GM21447 (cell line): ENCODE data around the gene RAB22A.

Experiments used
- ATAC-seq: cut with Tn5 transposase; IDR thresholded peaks from one replicate; pipeline ENCODE4 v1.9.1; 2021; ENCODE audit not compliant: unreplicated experiment

The RAB22A gene

DNA sequence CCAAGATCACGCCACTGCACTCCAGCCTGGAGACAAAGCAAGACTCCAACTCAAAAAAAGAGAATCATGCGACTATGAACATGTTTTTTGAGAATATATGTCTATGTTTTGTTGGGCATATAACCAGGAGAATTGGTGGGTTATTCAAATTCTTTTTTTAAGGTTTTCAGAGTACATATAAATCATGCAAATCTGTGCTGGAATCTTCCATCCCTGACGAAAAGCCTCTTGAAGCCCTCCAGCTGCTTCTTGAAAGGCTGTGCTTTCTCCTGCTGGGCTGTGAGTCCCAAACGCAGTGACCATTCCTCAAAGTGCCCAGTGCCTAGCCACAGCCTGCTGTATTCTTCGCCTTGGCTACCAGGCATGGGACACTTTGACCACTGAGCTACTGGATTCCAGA, 9.2 kb upstream of the RAB22A start:
- no peak for ATAC-seq

DNA sequence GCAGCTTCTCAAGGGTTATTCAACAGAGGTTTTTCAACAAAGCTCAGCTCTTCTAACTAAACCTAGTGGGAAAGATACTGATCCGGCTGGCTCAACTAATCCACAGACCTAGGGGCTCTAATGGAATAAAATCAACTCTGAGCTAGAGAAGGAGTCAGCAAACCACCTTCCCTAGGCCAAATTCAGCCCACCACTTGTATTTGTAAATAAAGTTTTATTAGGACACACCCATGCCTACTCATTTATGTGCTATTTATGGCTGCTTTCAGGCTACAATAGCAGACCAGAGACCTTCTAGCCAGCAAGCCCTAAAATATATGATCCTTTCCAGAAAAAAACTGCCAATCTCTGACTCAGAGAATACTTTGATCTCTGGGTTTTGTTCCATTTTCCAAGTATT, 6.0 kb upstream of the RAB22A start:
- no peak for ATAC-seq

DNA sequence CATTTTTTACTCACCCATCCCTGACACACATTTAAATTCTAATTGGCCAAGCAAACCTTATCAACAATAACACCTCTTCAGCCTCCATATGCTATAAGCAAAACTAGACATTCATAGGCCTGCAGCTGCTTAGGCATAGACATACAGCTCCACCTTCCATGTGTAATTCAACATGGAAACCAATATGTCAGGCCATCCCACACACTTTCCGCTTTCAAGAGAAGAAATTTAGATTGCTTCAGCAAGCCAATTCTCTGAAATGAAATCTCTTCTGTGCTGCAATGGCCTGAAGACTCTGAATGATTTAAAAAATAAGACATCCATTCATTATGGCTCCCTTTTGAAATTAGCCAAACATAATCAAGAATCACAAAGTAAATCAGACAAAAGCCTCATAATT, 4.5 kb upstream of the RAB22A start:
- no peak for ATAC-seq

DNA sequence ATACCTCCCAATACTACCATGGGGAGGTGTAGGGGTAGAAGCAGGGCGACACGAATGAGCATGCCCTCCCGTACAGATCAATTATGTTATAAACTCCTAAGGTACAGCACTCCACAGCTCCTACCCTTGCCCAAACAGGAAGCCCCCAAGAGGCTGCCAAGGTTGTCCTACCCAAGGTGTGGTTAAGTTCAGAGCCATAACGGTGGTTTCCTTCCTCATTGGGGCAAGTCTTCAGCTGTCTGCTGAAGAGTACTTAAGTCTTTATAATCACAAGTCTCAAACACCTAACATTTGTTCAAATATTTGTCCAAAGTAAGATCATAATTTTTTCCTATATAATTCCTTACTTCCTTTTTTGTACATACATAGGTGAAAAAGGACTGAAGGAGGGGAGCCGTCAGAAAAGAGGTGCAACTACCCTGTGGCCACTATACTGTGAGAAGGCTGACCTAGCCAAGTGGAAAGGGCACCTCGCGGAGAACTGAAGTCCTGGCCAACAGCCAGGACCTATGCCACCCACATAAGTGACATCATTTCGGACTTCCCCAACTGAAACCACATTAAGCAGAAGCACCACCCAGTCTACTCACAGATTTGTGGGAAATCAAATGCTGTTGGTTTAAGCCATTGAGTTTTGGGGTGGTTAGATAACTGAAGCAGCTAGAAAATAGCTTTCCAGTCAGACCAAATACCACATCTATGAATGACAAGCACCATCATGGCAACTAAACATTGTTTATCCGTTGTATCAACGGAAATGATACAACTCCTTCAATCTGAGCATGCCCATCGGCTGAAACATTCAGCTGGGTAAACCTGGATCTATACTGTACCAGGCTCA, 2.9 kb upstream of the RAB22A start:
- ATAC-seq, result no peak

DNA sequence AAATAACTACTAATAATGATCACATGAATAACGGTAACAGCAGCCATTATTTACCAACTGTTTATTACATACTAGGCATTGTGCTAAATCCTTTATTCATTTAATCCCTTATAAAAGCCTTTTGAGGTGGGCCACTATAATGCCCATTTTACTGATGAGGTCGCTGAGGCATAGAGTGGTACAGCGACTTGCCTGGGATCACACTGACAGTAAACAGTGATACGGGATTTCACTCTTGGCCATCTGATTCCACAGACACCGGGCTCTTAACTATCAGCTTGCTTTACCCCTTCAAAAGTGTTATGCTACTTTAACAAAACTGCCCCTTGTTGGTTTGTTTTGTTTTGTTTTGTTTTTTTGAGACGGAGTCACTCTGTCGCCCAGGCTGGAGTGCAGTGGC, 2.2 kb upstream of the RAB22A start:
- no peak for ATAC-seq

DNA sequence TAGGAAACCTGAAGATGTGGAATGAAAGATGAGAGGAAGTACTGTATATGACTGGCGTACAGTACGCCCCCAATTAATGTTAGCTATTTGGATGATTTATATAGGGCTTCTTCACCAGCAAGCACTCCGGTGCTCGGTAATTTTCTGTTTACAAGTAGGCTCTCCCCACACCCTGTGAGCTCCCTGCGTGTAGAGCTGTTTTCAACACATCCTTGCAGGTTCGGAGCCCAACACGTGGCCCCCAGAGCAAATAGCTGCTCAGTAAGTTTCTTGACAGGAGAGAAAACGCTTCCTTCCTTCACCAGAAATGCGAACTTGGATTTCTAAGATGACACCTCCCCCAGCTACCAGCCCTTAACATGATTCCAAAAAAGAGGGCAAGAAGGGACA, 1.2 kb upstream of the RAB22A start:
- ATAC-seq, result no peak

DNA sequence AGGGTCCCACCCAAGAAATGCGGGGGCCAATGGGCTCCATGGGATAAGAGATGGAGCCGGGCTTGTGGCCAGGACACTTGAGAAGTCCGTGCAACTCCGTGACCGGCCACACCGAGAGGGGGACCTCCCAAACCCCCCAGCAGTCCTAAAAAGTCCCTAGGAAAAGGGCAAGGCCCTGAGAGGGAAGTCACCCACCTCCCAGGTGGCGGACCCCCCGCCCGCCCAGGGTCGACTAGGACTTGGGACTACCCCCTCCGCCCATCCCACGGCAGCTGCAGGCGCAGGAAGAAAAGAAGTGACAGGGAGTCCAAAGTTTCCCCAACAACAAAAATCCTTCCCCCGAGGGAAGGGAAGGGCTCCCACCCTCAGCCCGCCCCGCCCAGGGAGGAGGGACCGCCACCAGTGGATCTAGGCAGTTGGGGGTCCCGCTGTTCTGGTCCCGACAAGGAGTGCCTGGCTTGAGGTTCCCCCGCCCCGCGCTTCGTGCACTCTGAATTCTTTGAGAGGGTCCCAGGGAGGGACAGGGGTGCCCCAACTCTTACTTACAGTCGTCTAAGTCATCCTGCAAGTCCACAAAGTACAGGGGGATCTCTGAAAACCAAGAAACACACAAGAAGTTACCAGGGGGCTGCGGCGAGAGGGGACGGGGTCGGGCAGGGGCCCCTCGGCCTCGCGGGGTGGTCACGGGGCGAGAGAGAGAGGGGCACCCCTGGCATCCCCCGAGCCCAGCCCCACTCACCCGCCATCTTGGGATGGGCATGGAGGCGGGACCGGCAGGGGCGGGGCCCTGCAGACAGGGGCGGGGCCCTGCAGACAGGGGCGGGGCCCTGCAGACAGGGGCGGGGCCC, 611 bp upstream of the RAB22A start:
- ATAC-seq, result peak; percentile 47

DNA sequence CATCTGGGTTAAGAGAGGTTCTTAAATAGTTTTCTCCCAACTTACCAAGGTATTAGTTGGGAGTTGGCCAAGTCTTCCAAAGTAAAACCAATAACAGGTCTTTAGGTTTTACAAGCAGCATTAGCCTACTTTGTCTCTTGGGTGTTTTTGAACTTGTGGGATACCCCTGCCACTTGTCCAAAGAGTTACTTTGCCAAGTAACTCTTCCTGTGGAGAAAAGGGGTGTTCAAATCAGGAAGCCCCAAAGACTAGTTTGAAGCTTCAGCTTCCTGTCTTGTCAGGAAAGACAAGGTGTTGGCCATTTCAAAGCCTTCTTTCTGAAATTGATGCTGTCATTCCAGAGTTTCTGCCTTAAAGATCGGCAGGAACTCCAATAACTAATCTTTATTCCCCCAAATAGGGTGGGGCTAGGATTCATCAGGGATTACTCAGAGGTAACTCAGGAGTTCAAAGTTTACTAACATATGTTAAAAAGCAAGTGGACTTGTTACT, 822 bp downstream of the RAB22A start:
- no peak for ATAC-seq

DNA sequence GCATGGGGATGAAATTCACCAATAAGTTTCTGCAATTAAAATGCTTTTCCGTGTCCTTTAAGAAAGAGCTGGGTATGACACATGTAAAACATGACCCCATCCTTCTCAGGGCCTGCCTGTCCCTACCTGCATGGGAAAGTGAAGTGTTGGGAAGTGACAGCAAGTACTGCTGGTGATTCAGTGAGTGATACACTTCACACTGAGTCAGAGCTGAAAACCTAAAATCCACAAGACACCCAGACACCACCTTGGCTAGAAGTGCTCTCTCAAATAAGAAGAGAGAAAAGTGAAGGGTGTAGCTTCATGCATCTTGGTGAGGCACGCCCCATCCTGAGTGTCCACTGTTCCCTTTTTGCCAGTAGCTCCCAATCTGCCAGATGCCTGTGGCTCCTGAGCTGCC, 3.3 kb downstream of the RAB22A start:
- ATAC-seq, result no peak

DNA sequence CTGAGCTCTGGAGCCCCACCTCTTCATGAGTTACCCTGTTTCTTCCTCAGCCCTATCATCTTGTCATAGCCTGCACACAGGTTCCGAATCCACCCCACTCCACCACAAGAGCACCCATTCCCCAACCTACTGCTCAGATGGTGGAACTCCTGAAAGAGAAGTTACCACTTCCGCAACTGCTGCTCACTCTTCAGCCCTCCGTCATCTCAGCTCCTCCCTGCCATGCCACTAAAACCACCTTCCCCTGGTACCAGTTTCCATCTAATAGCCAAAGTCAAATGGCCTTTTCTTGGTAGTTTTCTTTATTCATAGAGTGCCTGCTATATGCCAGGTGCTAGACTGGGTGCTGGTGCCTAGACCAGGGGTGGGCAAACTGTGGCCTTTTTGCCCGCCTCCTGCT, 3.9 kb downstream of the RAB22A start:
- ATAC-seq, result no peak

DNA sequence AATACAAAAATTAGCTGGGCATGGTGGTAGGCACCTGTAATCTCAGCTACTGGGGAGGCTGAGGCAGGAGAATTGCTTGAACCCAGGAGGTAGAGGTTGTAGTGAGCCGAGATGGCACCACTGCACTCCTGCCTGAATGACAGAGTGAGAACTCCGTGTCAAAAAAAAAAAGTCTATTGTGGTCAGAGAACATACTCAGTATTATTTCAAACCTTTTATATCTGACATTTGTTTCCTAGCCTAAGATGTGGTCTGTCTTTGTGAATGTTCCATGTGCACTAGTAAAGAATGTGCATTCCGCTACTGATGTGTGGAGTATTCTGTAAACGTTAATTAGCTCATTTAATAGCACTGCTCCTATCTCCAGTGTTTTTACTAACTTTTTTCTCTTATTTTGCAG, 11.7 kb downstream of the RAB22A start:
- no peak for ATAC-seq

DNA sequence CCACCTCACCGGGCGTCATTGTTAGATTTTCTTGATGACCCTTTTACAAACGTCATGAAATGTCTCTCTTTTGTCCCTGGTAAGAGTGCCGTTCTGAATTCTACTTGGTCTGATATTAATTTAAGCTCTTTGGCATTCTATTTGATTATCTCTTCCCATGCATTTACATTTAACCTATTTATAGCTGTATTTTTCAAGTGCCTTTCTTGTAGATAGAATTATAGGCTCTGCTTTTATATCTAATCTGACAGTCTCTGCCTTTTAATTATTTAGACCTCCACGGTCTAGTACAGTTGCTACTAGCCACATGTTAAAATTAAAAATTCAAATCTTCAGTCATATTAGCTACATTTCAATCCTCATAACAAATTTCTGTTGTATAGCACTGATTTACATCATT, 12.6 kb downstream of the RAB22A start:
- ATAC-seq, result no peak

DNA sequence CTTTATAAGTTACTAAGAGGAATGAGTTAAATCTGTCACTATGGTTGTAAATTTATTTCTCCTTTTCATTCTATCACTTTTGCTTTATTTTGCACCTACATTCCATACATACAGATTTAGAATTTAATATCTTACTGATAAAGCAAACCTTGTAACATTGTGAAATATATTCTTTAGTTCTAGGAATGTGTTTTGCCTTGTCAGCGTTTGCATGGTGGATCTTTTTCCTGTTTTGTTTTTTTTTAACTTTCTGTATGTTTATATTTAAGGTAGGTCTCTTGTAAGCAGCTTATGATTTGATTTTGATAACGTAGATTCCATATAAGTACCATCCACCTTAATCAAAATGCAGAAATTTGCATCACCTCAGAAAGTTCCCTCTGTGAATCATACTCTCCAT, 16.4 kb downstream of the RAB22A start:
- no peak for ATAC-seq

DNA sequence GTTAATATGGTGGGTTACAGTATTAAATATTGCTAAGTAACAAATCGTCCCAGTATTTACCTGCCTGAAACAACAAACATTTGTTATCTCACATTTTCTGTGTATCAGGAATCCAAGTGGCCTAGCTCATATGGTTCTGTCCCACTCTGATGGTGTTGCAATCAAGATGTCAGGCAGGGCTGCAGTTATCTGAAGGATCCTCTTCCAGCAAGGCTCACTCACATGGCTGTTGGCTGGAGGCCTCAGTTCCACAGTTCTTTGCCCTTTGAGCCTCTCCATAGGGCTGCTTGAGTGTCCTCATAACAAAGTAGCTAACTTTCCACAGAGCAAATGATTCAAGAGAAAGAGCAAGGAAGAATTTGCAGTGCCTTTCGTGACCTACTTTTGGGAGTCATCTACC, 17.7 kb downstream of the RAB22A start:
- no peak for ATAC-seq

DNA sequence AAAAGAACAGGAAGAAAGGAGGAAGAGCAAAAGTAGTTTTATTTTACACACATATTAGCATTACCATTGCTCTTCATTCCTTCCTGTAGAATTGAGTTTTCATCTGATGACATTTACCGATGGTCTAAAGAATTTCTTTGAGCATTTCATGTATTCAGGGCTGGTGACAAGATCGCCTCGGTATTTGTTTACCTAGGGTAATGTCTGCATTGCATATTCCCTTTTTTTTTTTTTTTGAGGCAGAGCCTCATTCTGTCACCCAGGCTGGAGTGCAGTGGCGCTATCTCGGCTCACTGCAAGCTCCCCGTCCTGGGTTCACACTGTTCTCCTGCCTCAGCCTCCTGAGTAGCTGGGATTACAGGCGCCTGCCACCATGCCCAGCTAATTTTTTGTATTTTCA, 19.3 kb downstream of the RAB22A start:
- no peak for ATAC-seq

DNA sequence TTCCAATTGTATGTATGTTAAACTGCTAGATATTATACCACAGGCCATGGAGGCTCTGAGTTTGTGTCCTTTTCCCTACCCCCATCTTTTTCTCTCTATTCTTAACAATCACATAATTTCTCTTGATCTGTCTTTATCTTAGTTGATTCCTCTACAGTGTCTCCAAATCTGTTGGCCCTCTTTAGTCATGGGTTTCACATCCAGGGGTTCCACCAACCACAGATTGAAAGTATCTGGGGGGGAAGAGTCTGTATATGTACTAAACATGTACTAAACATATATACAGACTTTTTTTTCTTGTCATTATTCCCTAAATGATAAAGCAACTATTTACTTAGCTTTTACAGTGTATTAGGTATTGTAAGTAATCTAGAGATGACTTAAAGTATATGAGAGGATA, 20.2 kb downstream of the RAB22A start:
- ATAC-seq, result no peak

DNA sequence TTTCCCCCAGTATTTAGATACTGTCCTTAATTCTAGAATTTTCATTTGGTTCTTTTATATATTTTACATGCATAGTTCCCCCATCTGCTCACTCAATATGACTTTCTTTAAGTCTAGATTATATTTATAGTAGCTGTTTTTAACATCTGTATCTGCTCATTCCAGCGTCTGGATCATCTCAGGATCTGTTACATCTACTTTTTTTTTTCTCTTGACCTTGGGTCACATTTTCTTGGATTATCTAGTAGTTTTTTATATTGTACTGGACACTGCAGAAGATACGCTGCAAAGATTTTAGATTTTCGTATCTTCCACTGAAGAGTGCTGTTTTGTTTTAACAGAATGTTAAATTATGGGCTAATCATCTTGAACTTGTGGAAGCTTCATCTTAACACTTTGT, 20.7 kb downstream of the RAB22A start:
- no peak for ATAC-seq

DNA sequence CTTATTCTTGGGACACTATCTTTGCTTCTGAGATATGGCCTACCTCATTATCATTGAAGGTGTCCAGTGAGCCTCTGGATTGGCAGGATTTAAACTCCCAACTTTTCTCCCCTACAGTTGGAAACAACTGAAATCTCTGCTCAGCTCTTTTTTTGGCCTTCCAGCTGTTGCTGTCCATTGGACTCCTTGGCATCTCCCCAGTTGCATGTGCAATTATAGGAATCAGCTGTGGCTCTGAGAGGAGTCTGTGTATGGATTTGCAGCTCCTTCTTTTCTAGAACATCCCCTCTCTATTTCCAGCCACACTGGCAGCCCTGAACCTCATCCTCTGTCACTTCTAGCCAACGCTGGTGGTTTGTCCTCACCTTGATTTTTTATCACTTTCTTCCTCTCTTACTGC, 21.2 kb downstream of the RAB22A start:
- no peak for ATAC-seq

DNA sequence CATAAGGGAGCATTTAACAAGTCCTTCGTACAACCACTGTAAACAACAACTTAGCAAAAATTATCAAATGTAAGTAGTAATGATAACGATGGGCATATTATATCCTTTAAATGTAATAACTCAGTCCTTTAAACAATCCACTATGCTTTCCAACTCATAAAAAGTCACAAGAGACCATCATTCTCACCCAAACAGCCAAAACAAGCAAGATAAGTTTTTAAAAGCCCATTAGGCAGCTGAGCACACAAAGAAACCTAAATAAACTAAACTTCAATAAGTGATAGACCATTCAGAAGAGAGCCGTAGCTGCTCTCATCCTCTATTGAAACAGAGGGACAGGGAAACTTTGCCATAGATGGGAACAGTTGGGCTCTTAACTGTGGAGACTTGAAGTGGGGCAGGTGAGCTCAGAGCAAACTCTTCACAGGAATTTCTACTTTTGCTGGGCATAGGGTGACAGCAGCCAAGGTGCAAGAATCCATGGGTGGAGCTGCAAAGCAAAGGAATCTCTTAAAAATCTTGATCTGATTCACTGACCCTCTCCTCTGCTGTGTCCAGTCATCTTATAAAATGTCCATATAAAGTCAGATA, 22.5 kb downstream of the RAB22A start:
- no peak for ATAC-seq

DNA sequence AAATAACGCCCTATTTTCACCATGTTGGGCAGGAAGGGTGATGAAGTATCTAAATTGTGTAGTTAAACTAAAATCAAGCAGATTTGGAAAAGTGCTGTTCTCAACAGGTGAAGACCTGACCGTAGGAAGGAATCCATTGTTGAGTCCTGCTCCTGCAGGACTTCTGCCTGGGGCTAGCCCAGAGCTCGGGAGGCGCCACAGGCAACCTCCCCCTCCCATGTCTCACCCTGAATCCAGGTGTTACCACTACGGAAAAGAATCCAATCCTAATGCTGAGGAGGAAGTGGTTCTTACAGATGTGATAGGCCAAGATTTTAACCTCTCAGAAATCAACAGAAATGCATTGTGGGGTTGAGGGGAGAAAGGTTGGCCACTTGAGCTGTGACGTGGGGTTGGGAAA, 30.2 kb downstream of the RAB22A start:
- no peak for ATAC-seq

DNA sequence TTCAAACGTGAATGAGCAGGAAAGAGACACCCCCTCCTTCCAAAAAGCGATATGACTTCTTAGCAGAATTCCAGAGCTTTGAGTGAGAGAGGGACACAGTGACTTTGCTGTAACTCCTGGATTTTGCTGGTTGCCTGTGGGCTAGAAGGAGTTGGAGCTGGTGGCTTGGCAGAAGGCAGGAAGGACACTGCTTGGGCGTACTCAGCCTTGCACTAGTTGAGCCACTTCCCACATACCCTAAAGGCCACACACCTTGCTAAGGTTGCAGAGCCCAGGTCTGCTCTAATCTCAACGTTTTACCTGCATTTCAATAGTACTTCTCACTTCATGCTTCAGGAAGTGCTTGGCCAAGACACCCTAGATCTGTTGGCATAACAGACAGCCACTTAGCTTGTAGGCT, 30.6 kb downstream of the RAB22A start:
- ATAC-seq, result no peak

DNA sequence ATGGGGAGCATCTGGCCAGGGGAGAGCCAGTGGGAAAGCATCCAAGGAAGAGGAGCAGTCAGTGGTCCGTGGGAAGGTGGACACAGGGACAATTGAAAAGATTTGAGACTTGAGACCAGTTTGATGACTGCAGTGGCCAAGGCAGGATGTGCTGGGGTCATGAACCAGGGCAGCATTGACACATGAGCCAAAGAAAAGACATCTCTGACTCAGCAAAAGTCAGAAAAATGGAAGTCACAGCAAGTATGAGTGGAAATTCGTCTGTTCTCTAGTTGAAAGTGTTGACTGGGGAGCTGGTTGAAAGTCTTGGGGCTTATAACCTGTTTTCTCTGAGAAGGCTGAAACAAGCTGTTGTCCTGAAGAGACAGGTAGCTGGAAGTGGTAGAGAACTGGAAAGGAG, 31.3 kb downstream of the RAB22A start:
- no peak for ATAC-seq
